ENCODE results near the gene TRPM8. TPM values are rescaled to one million over a fixed set of nuclear protein-coding genes. Genes with fewer than 3 reads are reported as not detected.

TRPM8 gene
- total RNA-seq, 1 donor from 2014 or later: not detected

- POLR2A ChIA-PET: no interaction called here
- no peak for DNase-seq
- no peak for ATAC-seq (ENCODE audit: low read depth)
- no peak for TF ChIP-seq CTCF (IDR thresholded peaks at IDR 0.05)
- Mint-ChIP-seq H3K9me3 (peaks cover 16% of the 10 kb centered on the region), H3K4me3 (no peak overlapping the region), H3K36me3 (ENCODE audit: low read depth) (no peaks in the 10 kb centered on the region), H3K27ac (no peak overlapping the region), H3K27me3 (peaks cover 48% of the 10 kb centered on the region), H3K4me1 (no peaks in the 10 kb centered on the region)
- intact Hi-C loops (cut with micrococcal nuclease): no loop called here
- CTCF ChIA-PET: no interaction called here
These were observed 116.7 kb downstream of the TRPM8 start for GRCh38 chr2:234033885-234034284.

- POLR2A ChIA-PET: no interaction called here
- CTCF ChIA-PET: no interaction called here
- no peak for TF ChIP-seq CTCF (IDR thresholded peaks at IDR 0.05)
- intact Hi-C loops (cut with micrococcal nuclease): no loop called here
- Mint-ChIP-seq H3K4me1 (no peaks in the 10 kb centered on the region), H3K9me3 (peaks cover 17% of the 10 kb centered on the region), H3K27me3 (peaks cover 22% of the 10 kb centered on the region), H3K27ac (no peak overlapping the region), H3K4me3 (no peak overlapping the region), H3K36me3 (ENCODE audit: low read depth) (no peaks in the 10 kb centered on the region)
- ATAC-seq (ENCODE audit: low read depth) (no peak), DNase-seq (no peak)
These were observed 121.1 kb downstream of the TRPM8 start for GRCh38 chr2:234038076-234038802.

GRCh38 chr2:234044157-234044556 lies 127.0 kb downstream of the TRPM8 start:
- Mint-ChIP-seq H3K4me3 (no peak overlapping the region), H3K9me3 (no peaks in the 10 kb centered on the region), H3K4me1 (no peaks in the 10 kb centered on the region), H3K27me3 (peaks cover 11% of the 10 kb centered on the region), H3K36me3 (ENCODE audit: low read depth) (no peaks in the 10 kb centered on the region), H3K27ac (no peak overlapping the region)
- ATAC-seq (ENCODE audit: low read depth): no peak
- TF ChIP-seq CTCF (IDR thresholded peaks at IDR 0.05): no peak
- intact Hi-C loops (cut with micrococcal nuclease): no loop called here
- DNase-seq: no peak
- ChIA-PET POLR2A (no interaction called here), CTCF (no interaction called here)

- no peak for TF ChIP-seq CTCF (IDR thresholded peaks at IDR 0.05)
- Mint-ChIP-seq H3K9me3 (no peaks in the 10 kb centered on the region), H3K27ac (no peak overlapping the region), H3K4me1 (no peaks in the 10 kb centered on the region), H3K36me3 (ENCODE audit: low read depth) (no peaks in the 10 kb centered on the region), H3K27me3 (peaks cover 10% of the 10 kb centered on the region), H3K4me3 (no peak overlapping the region)
- CTCF ChIA-PET: no interaction called here
- DNase-seq (no peak), ATAC-seq (ENCODE audit: low read depth) (no peak)
- POLR2A ChIA-PET: no interaction called here
- intact Hi-C loops (cut with micrococcal nuclease): no loop called here
These were observed 129.3 kb downstream of the TRPM8 start for GRCh38 chr2:234046521-234046920.

- no peaks in the 10 kb centered on the region for H3K4me1 Mint-ChIP-seq
- no peak overlapping the region for H3K4me3 Mint-ChIP-seq
- peaks cover 10% of the 10 kb centered on the region for H3K27me3 Mint-ChIP-seq
- no peaks in the 10 kb centered on the region for H3K36me3 Mint-ChIP-seq (ENCODE audit: low read depth)
- DNase-seq (no peak), ATAC-seq (ENCODE audit: low read depth) (no peak)
- no peaks in the 10 kb centered on the region for H3K9me3 Mint-ChIP-seq
- no peak overlapping the region for H3K27ac Mint-ChIP-seq
- CTCF ChIA-PET: no interaction called here
- POLR2A ChIA-PET: no interaction called here
- intact Hi-C loops (cut with micrococcal nuclease): no loop called here
- no peak for TF ChIP-seq CTCF (IDR thresholded peaks at IDR 0.05)
These were observed 130.2 kb downstream of the TRPM8 start for GRCh38 chr2:234047361-234047760.
